ENCODE results near the gene WDPCP. TPM values are rescaled to one million over a fixed set of nuclear protein-coding genes. Genes with fewer than 3 reads are reported as not detected.

Gene WDPCP
- total and polyA plus RNA-seq, 10 of the 15 experiments (the other 5 are each of a cell fraction or from before 2014, with no cell fraction given) = 2.1 to 7.9 (median 4.6) TPM

DNA sequence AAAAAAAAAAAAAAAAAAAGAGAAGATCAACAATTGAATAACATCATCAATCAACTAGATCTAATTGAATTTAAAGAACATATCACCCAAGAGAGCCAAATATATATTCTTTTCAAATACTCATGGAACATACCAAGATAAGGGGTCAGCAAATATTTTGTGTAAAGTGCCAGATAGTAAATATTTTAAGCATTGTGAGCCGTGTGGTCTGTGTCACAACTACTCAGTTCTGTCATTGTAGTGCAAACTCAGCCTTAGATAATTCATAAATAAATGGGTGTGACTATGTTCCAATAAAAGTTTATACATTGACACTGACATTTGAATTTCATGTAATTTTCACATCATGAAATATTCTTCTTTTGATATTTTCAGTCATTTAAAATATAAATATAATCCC is 491.8 kb downstream of the WDPCP start (continued):
- TF ChIP-seq RELA (IDR thresholded peaks at IDR 0.05; ENCODE audit: borderline replicate concordance, partially characterized antibody) = no peak
- TF ChIP-seq MYC (IDR thresholded peaks at IDR 0.05; ENCODE audit: insufficient read depth, insufficient read length, insufficient replicate concordance, low read length, severe bottlenecking) = no peak
- no peak for TF ChIP-seq SIX5 (IDR thresholded peaks at IDR 0.05; ENCODE audit: low read depth, low read length, severe bottlenecking)
- TF ChIP-seq, protein P1, sequence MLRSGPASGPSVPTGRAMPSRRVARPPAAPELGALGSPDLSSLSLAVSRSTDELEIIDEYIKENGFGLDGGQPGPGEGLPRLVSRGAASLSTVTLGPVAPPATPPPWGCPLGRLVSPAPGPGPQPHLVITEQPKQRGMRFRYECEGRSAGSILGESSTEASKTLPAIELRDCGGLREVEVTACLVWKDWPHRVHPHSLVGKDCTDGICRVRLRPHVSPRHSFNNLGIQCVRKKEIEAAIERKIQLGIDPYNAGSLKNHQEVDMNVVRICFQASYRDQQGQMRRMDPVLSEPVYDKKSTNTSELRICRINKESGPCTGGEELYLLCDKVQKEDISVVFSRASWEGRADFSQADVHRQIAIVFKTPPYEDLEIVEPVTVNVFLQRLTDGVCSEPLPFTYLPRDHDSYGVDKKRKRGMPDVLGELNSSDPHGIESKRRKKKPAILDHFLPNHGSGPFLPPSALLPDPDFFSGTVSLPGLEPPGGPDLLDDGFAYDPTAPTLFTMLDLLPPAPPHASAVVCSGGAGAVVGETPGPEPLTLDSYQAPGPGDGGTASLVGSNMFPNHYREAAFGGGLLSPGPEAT (IDR thresholded peaks at IDR 0.05; ENCODE audit: low read depth) = no peak
- TF ChIP-seq, protein P2, sequence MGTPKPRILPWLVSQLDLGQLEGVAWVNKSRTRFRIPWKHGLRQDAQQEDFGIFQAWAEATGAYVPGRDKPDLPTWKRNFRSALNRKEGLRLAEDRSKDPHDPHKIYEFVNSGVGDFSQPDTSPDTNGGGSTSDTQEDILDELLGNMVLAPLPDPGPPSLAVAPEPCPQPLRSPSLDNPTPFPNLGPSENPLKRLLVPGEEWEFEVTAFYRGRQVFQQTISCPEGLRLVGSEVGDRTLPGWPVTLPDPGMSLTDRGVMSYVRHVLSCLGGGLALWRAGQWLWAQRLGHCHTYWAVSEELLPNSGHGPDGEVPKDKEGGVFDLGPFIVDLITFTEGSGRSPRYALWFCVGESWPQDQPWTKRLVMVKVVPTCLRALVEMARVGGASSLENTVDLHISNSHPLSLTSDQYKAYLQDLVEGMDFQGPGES (IDR thresholded peaks at IDR 0.05) = no peak

DNA sequence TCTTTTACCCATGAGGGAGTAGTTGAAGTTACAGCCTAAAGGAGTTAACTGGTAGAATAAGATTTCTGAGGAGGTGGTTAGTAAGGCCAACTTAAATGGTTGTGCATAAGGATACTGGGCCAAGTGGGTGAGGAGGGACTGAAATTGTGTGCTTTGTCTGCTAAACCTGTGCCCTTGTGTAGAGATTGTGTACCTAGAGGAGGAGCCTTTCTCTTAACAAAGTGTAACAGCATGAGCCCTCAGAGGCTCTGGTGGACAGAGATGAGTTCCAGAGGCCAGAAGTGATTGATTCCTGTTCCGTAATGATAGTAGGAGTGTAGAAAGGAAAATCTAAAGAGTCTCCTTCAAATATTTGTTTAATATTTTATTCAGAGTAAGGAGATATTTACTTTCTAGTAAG is 494.8 kb downstream of the WDPCP start:
- no peak for FAIRE-seq
- H3K4me1 ChIP-seq (ENCODE audit: control insufficient read depth, insufficient read depth, low read length) = no peaks in the 10 kb centered on the region
- TF ChIP-seq BCL11A (IDR thresholded peaks at IDR 0.05; ENCODE audit: low read depth, low read length) (no peak), TCF7 (IDR thresholded peaks at IDR 0.05; ENCODE audit: borderline replicate concordance) (no peak), PAX5 (IDR thresholded peaks at IDR 0.05; ENCODE audit: borderline replicate concordance, low read depth, low read length) (no peak), RFX5 (IDR thresholded peaks at IDR 0.05; ENCODE audit: low read depth, low read length) (no peak), RCOR1 (conservative IDR thresholded peaks at IDR 0.05; ENCODE audit: low read depth, low read length) (no peak)
- TF ChIP-seq, protein P3, sequence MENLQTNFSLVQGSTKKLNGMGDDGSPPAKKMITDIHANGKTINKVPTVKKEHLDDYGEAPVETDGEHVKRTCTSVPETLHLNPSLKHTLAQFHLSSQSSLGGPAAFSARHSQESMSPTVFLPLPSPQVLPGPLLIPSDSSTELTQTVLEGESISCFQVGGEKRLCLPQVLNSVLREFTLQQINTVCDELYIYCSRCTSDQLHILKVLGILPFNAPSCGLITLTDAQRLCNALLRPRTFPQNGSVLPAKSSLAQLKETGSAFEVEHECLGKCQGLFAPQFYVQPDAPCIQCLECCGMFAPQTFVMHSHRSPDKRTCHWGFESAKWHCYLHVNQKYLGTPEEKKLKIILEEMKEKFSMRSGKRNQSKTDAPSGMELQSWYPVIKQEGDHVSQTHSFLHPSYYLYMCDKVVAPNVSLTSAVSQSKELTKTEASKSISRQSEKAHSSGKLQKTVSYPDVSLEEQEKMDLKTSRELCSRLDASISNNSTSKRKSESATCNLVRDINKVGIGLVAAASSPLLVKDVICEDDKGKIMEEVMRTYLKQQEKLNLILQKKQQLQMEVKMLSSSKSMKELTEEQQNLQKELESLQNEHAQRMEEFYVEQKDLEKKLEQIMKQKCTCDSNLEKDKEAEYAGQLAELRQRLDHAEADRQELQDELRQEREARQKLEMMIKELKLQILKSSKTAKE (IDR thresholded peaks at IDR 0.05; ENCODE audit: low read depth, poor library complexity, severe bottlenecking) = no peak
- TF ChIP-seq, protein P4, sequence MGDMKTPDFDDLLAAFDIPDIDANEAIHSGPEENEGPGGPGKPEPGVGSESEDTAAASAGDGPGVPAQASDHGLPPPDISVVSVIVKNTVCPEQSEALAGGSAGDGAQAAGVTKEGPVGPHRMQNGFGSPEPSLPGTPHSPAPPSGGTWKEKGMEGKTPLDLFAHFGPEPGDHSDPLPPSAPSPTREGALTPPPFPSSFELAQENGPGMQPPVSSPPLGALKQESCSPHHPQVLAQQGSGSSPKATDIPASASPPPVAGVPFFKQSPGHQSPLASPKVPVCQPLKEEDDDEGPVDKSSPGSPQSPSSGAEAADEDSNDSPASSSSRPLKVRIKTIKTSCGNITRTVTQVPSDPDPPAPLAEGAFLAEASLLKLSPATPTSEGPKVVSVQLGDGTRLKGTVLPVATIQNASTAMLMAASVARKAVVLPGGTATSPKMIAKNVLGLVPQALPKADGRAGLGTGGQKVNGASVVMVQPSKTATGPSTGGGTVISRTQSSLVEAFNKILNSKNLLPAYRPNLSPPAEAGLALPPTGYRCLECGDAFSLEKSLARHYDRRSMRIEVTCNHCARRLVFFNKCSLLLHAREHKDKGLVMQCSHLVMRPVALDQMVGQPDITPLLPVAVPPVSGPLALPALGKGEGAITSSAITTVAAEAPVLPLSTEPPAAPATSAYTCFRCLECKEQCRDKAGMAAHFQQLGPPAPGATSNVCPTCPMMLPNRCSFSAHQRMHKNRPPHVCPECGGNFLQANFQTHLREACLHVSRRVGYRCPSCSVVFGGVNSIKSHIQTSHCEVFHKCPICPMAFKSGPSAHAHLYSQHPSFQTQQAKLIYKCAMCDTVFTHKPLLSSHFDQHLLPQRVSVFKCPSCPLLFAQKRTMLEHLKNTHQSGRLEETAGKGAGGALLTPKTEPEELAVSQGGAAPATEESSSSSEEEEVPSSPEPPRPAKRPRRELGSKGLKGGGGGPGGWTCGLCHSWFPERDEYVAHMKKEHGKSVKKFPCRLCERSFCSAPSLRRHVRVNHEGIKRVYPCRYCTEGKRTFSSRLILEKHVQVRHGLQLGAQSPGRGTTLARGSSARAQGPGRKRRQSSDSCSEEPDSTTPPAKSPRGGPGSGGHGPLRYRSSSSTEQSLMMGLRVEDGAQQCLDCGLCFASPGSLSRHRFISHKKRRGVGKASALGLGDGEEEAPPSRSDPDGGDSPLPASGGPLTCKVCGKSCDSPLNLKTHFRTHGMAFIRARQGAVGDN (IDR thresholded peaks at IDR 0.05) = no peak
- TF ChIP-seq, protein P5, sequence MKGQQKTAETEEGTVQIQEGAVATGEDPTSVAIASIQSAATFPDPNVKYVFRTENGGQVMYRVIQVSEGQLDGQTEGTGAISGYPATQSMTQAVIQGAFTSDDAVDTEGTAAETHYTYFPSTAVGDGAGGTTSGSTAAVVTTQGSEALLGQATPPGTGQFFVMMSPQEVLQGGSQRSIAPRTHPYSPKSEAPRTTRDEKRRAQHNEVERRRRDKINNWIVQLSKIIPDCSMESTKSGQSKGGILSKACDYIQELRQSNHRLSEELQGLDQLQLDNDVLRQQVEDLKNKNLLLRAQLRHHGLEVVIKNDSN (IDR thresholded peaks at IDR 0.05; ENCODE audit: borderline replicate concordance, extremely low read length, insufficient read depth, low read depth, low read length) = no peak

More for the DNA sequence above, 494.8 kb downstream of the WDPCP start:
- ChIA-PET POLR2A (no interaction called here), CTCF (no interaction called here), RAD21 (ENCODE audit: unreplicated experiment) (no interaction called here), SMC1A (ENCODE audit: uncharacterized antibody, unreplicated experiment) (interaction anchor here (1.0 to 1.1 kb wide), 2 partner anchors 85 to 166 kb away, joined by 3 read pairs; no protein-coding TSS in a partner anchor)
- H4K20me1 ChIP-seq (ENCODE audit: control insufficient read depth, insufficient read depth) = no peaks in the 10 kb centered on the region
- H2AFZ ChIP-seq (ENCODE audit: control insufficient read depth, low read depth, low read length) = no peak overlapping the region
- no peaks in the 10 kb centered on the region for H3K9me3 ChIP-seq (replicated peaks; ENCODE audit: control insufficient read depth, insufficient read depth, low read length)
- intact Hi-C loops (cut with micrococcal nuclease; ENCODE audit: unreplicated experiment) = no loop called here
- in situ Hi-C loops (cut with MboI) = no loop called here
- H3K27ac ChIP-seq (ENCODE audit: control insufficient read depth, insufficient read depth) = no peak overlapping the region
- BruUV-seq (replicated peaks) = no TSS peak
- H3K79me2 ChIP-seq (ENCODE audit: control insufficient read depth, insufficient read depth, low read length) = no peaks in the 10 kb centered on the region
- no peak overlapping the region for H3K9ac ChIP-seq (ENCODE audit: control insufficient read depth, insufficient read depth, low read length)
- WGBS (ENCODE audit: insufficient coverage, insufficient replicate concordance, low lambda C conversion rate, missing lambda C conversion rate) = 90% methylated on average over 1 of the region's 1 CpG
- H3K4me3 ChIP-seq = no peak overlapping the region
- ATAC-seq = no peak
- DNase-seq (ENCODE audit: low read depth, low spot score) = no peak
- no peaks in the 10 kb centered on the region for H3K36me3 ChIP-seq (ENCODE audit: control insufficient read depth in 2 of 2, insufficient read depth in 2 of 2, low read length in 1 of 2)
- no peak overlapping the region for H3K4me2 ChIP-seq (ENCODE audit: control insufficient read depth, insufficient read depth)
- H3K27me3 ChIP-seq (replicated peaks in 1 of 2; ENCODE audit: control insufficient read depth in 2 of 2, insufficient read depth in 2 of 2, low read length in 1 of 2) = no peaks in the 10 kb centered on the region
